Esophagus muscularis mucosa (tissue), 4 donors: ENCODE results near the gene FGA. TPM values are rescaled to one million over a fixed set of nuclear protein-coding genes. Genes with fewer than 3 reads are reported as not detected.
"Not testable (repeated sequence)": the region's sequence is repeated elsewhere in the genome, so short reads cannot be mapped to it uniquely, and the experiment has no call there.

Experiments used
- DNase-seq: peaks from one replicate; pipeline ENCODE4 v3.0.0-alpha.2; 2017; ENCODE audit errors: extremely low spot score
- H3K27ac ChIP-seq, 4 donors: fragments of 200-600 bp; sonication (generic); replicated peaks in 1 of 4; 1 replicate in 3 of 4; 2 replicates in 1 of 4; pipeline ENCODE4 v1.5.1; 2016 to 2019; ENCODE audit warnings: mild to moderate bottlenecking in 1 of 4
- H3K27me3 ChIP-seq, 4 donors: fragments of 200-600 bp; sonication (generic); one replicate each; pipeline versions ENCODE4 v1.5.1 to v1.6.0; 2016 to 2019
- H3K36me3 ChIP-seq, 4 donors: fragments of 200-600 bp; sonication (generic); one replicate each; pipeline ENCODE4 v1.5.1; 2016 to 2019
- H3K4me1 ChIP-seq, 4 donors: fragments of 200-600 bp; sonication (generic); one replicate each; pipeline ENCODE4 v1.5.1; 2016 to 2019
- H3K4me3 ChIP-seq, 4 donors: fragments of 200-600 bp; sonication (generic); 1 replicate in 2 of 4; 2 replicates in 2 of 4; pipeline ENCODE4 v1.5.1; 2016 to 2019; ENCODE audit warnings: mild to moderate bottlenecking in 4 of 4, moderate library complexity in 1 of 4
- H3K9me3 ChIP-seq, 4 donors: fragments of 200-600 bp; sonication (generic); 1 replicate in 3 of 4; 2 replicates in 1 of 4; pipeline ENCODE4 v1.5.1; 2016 to 2019
- EP300 ChIP-seq: sonication (generic); formaldehyde crosslinking; IDR thresholded peaks from one replicate; pipeline ENCODE4 v1.6.1; 2017; ENCODE audit warnings: antibody characterized with exemption
- POLR2A ChIP-seq: fragments of 450-650 bp; IDR thresholded peaks from one replicate; pipeline ENCODE4 v1.6.1; 2017; ENCODE audit warnings: antibody characterized with exemption, moderate library complexity, mild to moderate bottlenecking, low read depth
- POLR2AphosphoS5 ChIP-seq, 2 donors: sonication (generic); formaldehyde crosslinking; IDR thresholded peaks; one replicate each; pipeline ENCODE4 v1.6.1; 2017; ENCODE audit warnings: antibody characterized with exemption in 2 of 2
- WGBS: methylation state at CpG from one replicate; pipeline ENCODE4 v1.1.5; 2018; 5-methylcytosine and 5-hydroxymethylcytosine counted together
- intact Hi-C: fragments of 100-400 bp; cut with DNase I; formaldehyde crosslinking; loops from one replicate; pipeline ENCODE4 v1.15.1; 2023
- total RNA-seq, 4 donors: library from RNA; depleted of rRNA; stranded (reverse); fragments of >200 nt; gene quantifications; one replicate each; pipeline versions ENCODE4 v1.1.0 to v1.2.1, GENCODE V29; 2016
- TF ChIP-seq, protein P1 (sequence below), 3 experiments: fragments of 200-600 bp in 2 of 3; fragments of 450-650 bp in 1 of 3; sonication (generic) in 2 of 3; IDR thresholded peaks; one replicate each; pipeline ENCODE4 v1.5.1; 2017 to 2019; ENCODE audit warnings: antibody characterized with exemption in 3 of 3, mild to moderate bottlenecking in 2 of 3, moderate library complexity in 1 of 3

FGA gene
- total RNA-seq, 4 donors from 2014 or later, result not detected

- 89% methylated on average over 4 of the region's 4 CpGs for WGBS
- H3K4me3 ChIP-seq, result no peak overlapping the region
- H3K9me3 ChIP-seq, result no peaks in the 10 kb centered on the region
- H3K36me3 ChIP-seq, result no peaks in the 10 kb centered on the region
- intact Hi-C loops, result no loop called here
- TF ChIP-seq POLR2AphosphoS5 (IDR thresholded peaks at IDR 0.05) (no peak), EP300 (no peak), POLR2A (no peak)
- TF ChIP-seq, protein P1, sequence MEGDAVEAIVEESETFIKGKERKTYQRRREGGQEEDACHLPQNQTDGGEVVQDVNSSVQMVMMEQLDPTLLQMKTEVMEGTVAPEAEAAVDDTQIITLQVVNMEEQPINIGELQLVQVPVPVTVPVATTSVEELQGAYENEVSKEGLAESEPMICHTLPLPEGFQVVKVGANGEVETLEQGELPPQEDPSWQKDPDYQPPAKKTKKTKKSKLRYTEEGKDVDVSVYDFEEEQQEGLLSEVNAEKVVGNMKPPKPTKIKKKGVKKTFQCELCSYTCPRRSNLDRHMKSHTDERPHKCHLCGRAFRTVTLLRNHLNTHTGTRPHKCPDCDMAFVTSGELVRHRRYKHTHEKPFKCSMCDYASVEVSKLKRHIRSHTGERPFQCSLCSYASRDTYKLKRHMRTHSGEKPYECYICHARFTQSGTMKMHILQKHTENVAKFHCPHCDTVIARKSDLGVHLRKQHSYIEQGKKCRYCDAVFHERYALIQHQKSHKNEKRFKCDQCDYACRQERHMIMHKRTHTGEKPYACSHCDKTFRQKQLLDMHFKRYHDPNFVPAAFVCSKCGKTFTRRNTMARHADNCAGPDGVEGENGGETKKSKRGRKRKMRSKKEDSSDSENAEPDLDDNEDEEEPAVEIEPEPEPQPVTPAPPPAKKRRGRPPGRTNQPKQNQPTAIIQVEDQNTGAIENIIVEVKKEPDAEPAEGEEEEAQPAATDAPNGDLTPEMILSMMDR (IDR thresholded peaks at IDR 0.05), result no peak
- H3K27me3 ChIP-seq, result peaks cover 0 to 8% (median 0%) of the 10 kb centered on the region in 4 donors
- no peaks in the 10 kb centered on the region for H3K4me1 ChIP-seq
- no peak for DNase-seq
- no peak overlapping the region for H3K27ac ChIP-seq
Observed at GRCh38 chr4:154604696-154605200, 14.2 kb upstream of the FGA start.

DNA sequence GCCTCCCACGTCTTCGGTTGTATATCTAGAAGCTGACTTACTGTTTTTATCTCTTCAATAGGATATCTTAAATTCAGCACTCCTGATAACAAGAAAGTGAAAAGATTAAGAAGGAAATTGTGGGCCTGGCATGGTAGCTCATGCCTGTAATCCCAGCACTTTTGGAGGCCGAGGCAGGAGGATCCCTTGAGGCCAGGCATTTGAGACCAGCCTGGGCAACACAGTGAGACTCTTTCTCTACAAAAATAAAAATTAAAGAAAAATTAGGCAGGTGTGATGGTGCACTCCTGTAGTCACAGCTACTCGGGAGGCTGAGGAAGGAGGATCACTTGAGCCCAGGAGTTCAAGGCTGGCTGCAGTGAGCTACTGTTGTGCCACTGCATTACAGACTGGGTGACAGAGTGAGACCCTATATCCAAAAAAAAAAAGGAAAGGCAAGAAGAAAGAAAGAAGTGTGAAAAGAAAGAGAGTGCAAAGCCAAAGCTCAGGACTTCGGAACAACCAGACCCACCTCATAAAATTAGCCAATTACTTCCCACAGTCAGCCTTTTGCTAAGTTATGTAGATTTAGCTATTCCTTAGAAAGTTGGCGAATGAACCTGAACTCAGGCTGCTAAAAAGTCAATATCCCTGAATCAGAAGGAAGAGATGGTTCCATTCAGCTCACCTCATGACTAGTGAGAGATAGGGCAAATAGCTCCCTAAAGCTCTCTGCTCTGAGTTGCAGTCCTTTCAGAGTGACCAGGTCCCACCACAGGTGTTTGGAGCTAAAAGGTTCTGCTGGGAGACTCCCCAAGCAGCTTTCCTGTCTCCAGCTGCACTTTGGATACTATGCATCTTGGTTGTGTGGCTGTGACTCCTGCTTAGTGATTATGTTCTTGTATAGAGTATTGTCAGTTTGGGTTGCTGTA, 12.7 kb upstream of the FGA start:
- peaks cover 0 to 2% (median 0%) of the 10 kb centered on the region in 4 donors for H3K27me3 ChIP-seq
- H3K9me3 ChIP-seq, result no peaks in the 10 kb centered on the region
- DNase-seq, result no peak
- 88% methylated on average over 6 of the region's 6 CpGs for WGBS
- no peak overlapping the region for H3K4me3 ChIP-seq
- intact Hi-C loops, result no loop called here
- H3K27ac ChIP-seq, result no peak overlapping the region
- no peaks in the 10 kb centered on the region for H3K4me1 ChIP-seq
- H3K36me3 ChIP-seq, result no peaks in the 10 kb centered on the region
- TF ChIP-seq EP300 (no peak), POLR2AphosphoS5 (IDR thresholded peaks at IDR 0.05) (no peak), POLR2A (no peak)
- TF ChIP-seq, protein P1 (IDR thresholded peaks at IDR 0.05), result no peak

GRCh38 chr4:154602404-154603020, 12.0 kb upstream of the FGA start:
- Histone ChIP-seq H3K36me3 (no peaks in the 10 kb centered on the region), H3K9me3 (no peaks in the 10 kb centered on the region), H3K4me3 (no peak overlapping the region), H3K27ac (no peak overlapping the region), H3K27me3 (no peaks in the 10 kb centered on the region), H3K4me1 (no peaks in the 10 kb centered on the region)
- TF ChIP-seq, protein P1 (IDR thresholded peaks at IDR 0.05), result no peak
- TF ChIP-seq POLR2AphosphoS5 (IDR thresholded peaks at IDR 0.05) (no peak), EP300 (no peak), POLR2A (no peak)
- WGBS, result 50% methylated on average over 1 of the region's 1 CpG
- DNase-seq, result no peak
- intact Hi-C loops, result no loop called here

- DNase-seq, result no peak
- 78% methylated on average over 7 of the region's 7 CpGs for WGBS
- Histone ChIP-seq H3K36me3 (no peaks in the 10 kb centered on the region), H3K4me3 (no peak overlapping the region), H3K27me3 (no peaks in the 10 kb centered on the region), H3K9me3 (no peaks in the 10 kb centered on the region), H3K27ac (no peak overlapping the region), H3K4me1 (no peaks in the 10 kb centered on the region)
- TF ChIP-seq POLR2A, result no peak
- TF ChIP-seq, protein P1 (IDR thresholded peaks at IDR 0.05), result no peak
- no peak for TF ChIP-seq EP300
- TF ChIP-seq POLR2AphosphoS5 (IDR thresholded peaks at IDR 0.05), result no peak
- intact Hi-C loops, result no loop called here
Observed at GRCh38 chr4:154597798-154598774, 7.5 kb upstream of the FGA start.

DNA sequence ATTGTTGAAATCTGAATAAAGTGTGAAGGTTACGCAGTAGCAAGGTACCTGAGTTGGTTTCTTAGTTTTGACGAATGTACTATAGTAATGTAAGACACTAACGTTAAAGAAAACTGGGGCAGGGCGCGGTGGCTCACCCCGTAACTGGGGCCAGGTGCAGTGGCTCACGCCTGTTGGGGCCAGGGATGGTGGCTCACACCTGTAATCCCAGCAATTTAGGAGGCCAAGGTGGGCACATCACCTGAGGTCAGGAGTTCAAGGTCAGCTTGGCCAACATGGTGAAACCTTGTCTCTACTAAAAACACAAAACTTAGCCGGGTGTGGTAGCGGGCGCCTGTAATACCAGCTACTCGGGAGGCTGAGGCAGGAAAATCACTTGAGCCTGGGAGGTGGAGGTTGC, 6.7 kb upstream of the FGA start:
- DNase-seq, intact Hi-C loops, H3K9me3 ChIP-seq, H3K27me3 ChIP-seq, H3K4me3 ChIP-seq, H3K4me1 ChIP-seq, H3K36me3 ChIP-seq, H3K27ac ChIP-seq: not testable (repeated sequence)
- 81% methylated on average over 11 of the region's 11 CpGs for WGBS
